ENCODE results near the gene SETBP1.

SETBP1 gene

GRCh38 chr18:45071956-45072355 is 391.3 kb downstream of the SETBP1 start:
- no peak for DNase-seq (ENCODE audit: low read depth)

- DNase-seq (ENCODE audit: low read depth): no peak
Observed at GRCh38 chr18:45073556-45073955, 392.9 kb downstream of the SETBP1 start.

- no peak for DNase-seq (ENCODE audit: low read depth)
Observed at GRCh38 chr18:45081566-45082181, 401.0 kb downstream of the SETBP1 start.

GRCh38 chr18:45083226-45083855 is 402.7 kb downstream of the SETBP1 start:
- DNase-seq (ENCODE audit: low read depth): no peak

- no peak for DNase-seq (ENCODE audit: low read depth)
Observed at GRCh38 chr18:45084206-45084605, 403.5 kb downstream of the SETBP1 start.

GRCh38 chr18:45085916-45086624 is 405.4 kb downstream of the SETBP1 start:
- DNase-seq (ENCODE audit: low read depth): no peak

GRCh38 chr18:45086777-45087176 is 406.1 kb downstream of the SETBP1 start:
- no peak for DNase-seq (ENCODE audit: low read depth)

- no peak for DNase-seq (ENCODE audit: low read depth)
Observed at GRCh38 chr18:45090526-45091140, 409.9 kb downstream of the SETBP1 start.

- DNase-seq (ENCODE audit: low read depth): no peak
Observed at GRCh38 chr18:45100321-45101105, 419.8 kb downstream of the SETBP1 start.

- no peak for DNase-seq (ENCODE audit: low read depth)
Observed at GRCh38 chr18:45102126-45102525, 421.4 kb downstream of the SETBP1 start.

GRCh38 chr18:45102863-45103262 is 422.2 kb downstream of the SETBP1 start:
- DNase-seq (ENCODE audit: low read depth): no peak

GRCh38 chr18:45103319-45104048 is 422.8 kb downstream of the SETBP1 start:
- no peak for DNase-seq (ENCODE audit: low read depth)

GRCh38 chr18:45104049-45104395 is 423.3 kb downstream of the SETBP1 start:
- no peak for DNase-seq (ENCODE audit: low read depth)

- no peak for DNase-seq (ENCODE audit: low read depth)
Observed at GRCh38 chr18:45106331-45106774, 425.7 kb downstream of the SETBP1 start.

- DNase-seq (ENCODE audit: low read depth): no peak
Observed at GRCh38 chr18:45107425-45107824, 426.7 kb downstream of the SETBP1 start.

GRCh38 chr18:45108754-45109153 is 428.1 kb downstream of the SETBP1 start:
- no peak for DNase-seq (ENCODE audit: low read depth)

GRCh38 chr18:45109271-45109670 is 428.6 kb downstream of the SETBP1 start:
- no peak for DNase-seq (ENCODE audit: low read depth)

GRCh38 chr18:45109706-45110105 is 429.0 kb downstream of the SETBP1 start:
- DNase-seq (ENCODE audit: low read depth): no peak

GRCh38 chr18:45110577-45111501 is 430.2 kb downstream of the SETBP1 start:
- DNase-seq (ENCODE audit: low read depth): no peak

GRCh38 chr18:45111502-45111848 is 430.8 kb downstream of the SETBP1 start:
- no peak for DNase-seq (ENCODE audit: low read depth)

Data from activated gamma-delta T cell treated with anti-CD3 and anti-CD28 coated beads, Interleukin-2, amount 50 U/mL, for 16 hours (primary cell).